Cardiac muscle cell (in vitro differentiated cells and primary cell): Measurements from ENCODE around the gene ANKRD44. TPM values are rescaled to one million over a fixed set of nuclear protein-coding genes. Genes with fewer than 3 reads are reported as not detected.

ENCODE experiments used
- DNase-seq, 2 donors: peaks; one replicate each; pipeline versions ENCODE4 v3.0.0 to v3.0.0-alpha.2; 2010 to 2017; ENCODE audit warnings: low read depth in 1 of 2, low spot score in 1 of 2
- H3K27ac ChIP-seq: fragments of 200-600 bp; sonication (generic); 2 replicates; pipeline ENCODE4 v1.5.1; 2016
- H3K27me3 ChIP-seq: fragments of 200-600 bp; sonication (generic); 2 replicates; pipeline ENCODE4 v1.6.0; 2016; ENCODE audit warnings: control low read depth
- H3K36me3 ChIP-seq: fragments of 200-600 bp; sonication (generic); 2 replicates; pipeline ENCODE4 v1.5.1; 2016; ENCODE audit warnings: control low read depth
- H3K4me1 ChIP-seq: fragments of 200-600 bp; sonication (generic); 2 replicates; pipeline ENCODE4 v1.8.1; 2017; ENCODE audit warnings: low read depth, mild to moderate bottlenecking, mixed run types
- H3K4me3 ChIP-seq: fragments of 200-600 bp; sonication (generic); 2 replicates; pipeline ENCODE4 v1.5.1; 2016; ENCODE audit warnings: mild to moderate bottlenecking
- H3K9me3 ChIP-seq: fragments of 200-600 bp; sonication (generic); 2 replicates; pipeline ENCODE4 v1.5.1; 2017; ENCODE audit warnings: low read depth, mild to moderate bottlenecking, control low read depth
- polyA plus RNA-seq: library from polyadenylated mRNA; unstranded; fragments of >200 nt; fragmentation: Nextera tagmentation; extraction: Ambion mirVana; gene quantifications from 2 replicates; pipeline ENCODE4 v1.2.1, GENCODE V29; 2016
- total RNA-seq: library from RNA; depleted of rRNA; stranded (reverse); fragments of >200 nt; gene quantifications from 2 replicates; pipeline ENCODE4 v1.2.3, GENCODE V29; 2016
- TF ChIP-seq, protein P1 (sequence below): IDR thresholded peaks from 2 replicates; pipeline ENCODE4 v1.5.1; 2012; ENCODE audit warnings: low read depth, mild to moderate bottlenecking, low read length

The ANKRD44 gene
- total and polyA plus RNA-seq, 2 experiments from 2014 or later: 4.0 to 5.0 TPM

DNA sequence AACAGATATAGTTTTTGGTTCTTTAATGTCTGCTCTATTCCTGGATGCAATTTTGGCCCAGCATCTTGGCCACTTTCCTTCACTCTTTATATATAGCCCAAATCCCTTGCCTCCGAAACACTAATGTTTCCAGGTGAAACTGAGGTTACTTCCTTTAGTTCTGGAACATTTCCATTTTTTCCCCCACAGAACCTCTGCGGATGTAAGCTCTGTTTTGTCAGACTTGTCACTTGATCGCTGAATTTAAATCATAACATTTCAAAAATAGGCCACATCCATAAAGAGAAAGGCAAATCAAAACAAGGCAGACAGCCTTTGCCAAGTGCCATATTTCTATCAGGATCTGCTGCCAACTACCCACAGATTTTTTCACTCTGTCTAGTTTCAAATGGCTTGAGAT, 115.1 kb downstream of the ANKRD44 start:
- H3K27ac ChIP-seq: no peak overlapping the region
- TF ChIP-seq, protein P1, sequence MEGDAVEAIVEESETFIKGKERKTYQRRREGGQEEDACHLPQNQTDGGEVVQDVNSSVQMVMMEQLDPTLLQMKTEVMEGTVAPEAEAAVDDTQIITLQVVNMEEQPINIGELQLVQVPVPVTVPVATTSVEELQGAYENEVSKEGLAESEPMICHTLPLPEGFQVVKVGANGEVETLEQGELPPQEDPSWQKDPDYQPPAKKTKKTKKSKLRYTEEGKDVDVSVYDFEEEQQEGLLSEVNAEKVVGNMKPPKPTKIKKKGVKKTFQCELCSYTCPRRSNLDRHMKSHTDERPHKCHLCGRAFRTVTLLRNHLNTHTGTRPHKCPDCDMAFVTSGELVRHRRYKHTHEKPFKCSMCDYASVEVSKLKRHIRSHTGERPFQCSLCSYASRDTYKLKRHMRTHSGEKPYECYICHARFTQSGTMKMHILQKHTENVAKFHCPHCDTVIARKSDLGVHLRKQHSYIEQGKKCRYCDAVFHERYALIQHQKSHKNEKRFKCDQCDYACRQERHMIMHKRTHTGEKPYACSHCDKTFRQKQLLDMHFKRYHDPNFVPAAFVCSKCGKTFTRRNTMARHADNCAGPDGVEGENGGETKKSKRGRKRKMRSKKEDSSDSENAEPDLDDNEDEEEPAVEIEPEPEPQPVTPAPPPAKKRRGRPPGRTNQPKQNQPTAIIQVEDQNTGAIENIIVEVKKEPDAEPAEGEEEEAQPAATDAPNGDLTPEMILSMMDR: no peak
- H3K36me3 ChIP-seq: no peaks in the 10 kb centered on the region
- H3K4me1 ChIP-seq: peaks cover 4% of the 10 kb centered on the region
- no peaks in the 10 kb centered on the region for H3K27me3 ChIP-seq
- DNase-seq: no peak
- no peaks in the 10 kb centered on the region for H3K9me3 ChIP-seq
- H3K4me3 ChIP-seq: no peak overlapping the region

DNA sequence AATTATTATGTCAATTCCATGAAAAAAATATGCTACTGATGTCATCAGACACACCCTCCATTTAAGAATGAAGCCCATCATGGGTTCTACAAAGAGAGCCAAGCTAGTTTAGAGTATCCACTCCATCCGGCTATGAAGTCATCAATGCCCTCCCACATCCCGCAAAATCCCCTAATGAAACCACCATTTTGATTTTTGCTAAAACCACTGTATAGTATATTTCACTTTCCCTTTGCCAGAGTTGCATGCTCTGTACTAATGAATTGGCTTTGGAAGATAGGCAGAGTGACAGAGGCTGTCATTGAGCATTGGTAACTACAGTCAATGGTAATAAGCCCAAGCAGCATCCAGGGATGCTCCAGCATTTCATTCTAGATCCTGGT, 118.6 kb downstream of the ANKRD44 start:
- no peaks in the 10 kb centered on the region for H3K36me3 ChIP-seq
- DNase-seq: no peak
- H3K4me1 ChIP-seq: peaks cover 4% of the 10 kb centered on the region
- H3K27ac ChIP-seq: no peak overlapping the region
- TF ChIP-seq, protein P1: no peak
- H3K27me3 ChIP-seq: no peaks in the 10 kb centered on the region
- H3K4me3 ChIP-seq: no peak overlapping the region
- no peaks in the 10 kb centered on the region for H3K9me3 ChIP-seq

DNA sequence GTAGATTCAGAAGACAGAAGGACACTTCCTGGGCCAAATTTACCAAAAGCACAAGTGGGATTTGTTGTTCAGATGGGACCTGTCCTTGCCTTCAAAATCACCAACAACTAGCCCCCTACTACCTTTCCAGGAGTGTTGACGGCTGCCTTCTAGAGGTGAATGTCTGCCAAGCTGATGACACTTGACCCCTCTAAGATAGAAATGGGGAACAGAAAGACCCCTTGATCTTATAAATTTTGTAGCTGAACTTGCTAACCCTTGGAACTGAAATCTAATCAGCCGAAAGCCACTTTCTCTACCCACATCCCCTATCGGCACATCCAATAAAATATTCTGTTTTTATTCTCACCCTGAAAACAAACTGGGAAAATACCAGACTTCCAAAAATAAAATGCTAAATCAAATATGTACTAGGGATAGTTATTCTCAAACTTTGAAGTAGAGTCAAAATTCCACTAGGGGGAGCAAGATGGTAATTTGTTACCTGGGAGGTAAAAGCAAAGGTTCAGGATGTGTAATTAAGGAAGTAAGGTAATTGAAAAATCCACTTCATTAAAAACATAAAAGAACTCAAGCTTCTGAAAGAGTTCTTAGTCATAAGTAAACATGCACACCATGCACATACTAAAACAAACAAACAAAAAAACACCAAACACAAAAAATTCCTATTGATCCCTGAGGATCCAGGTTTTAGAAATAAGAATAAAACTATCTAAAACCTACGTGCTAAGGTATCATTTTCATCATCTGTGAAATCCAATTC, 119.2 kb downstream of the ANKRD44 start:
- Histone ChIP-seq H3K4me1 (peaks cover 4% of the 10 kb centered on the region), H3K4me3 (no peak overlapping the region), H3K9me3 (no peaks in the 10 kb centered on the region), H3K27me3 (no peaks in the 10 kb centered on the region), H3K36me3 (no peaks in the 10 kb centered on the region), H3K27ac (no peak overlapping the region)
- TF ChIP-seq, protein P1: peak; percentile 63
- peak; percentile 58 to 62 for DNase-seq

DNA sequence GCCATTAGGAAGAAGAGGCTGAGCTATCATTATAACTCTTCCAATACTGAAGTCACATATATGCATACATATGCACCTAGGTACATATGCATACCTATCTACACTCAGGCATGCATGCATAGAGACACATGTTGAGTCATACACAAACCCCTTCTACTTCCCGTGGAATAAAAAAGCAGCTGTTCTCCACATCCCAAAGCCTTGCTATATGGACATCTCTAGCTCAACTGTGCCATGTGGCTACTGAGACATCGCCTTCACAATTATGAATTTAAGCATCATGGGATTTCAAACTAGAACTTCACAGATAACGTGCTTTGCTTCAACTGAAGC, 120.5 kb downstream of the ANKRD44 start:
- no peak overlapping the region for H3K27ac ChIP-seq
- DNase-seq: no peak
- no peaks in the 10 kb centered on the region for H3K36me3 ChIP-seq
- TF ChIP-seq, protein P1: no peak
- no peaks in the 10 kb centered on the region for H3K27me3 ChIP-seq
- H3K4me3 ChIP-seq: no peak overlapping the region
- H3K9me3 ChIP-seq: no peaks in the 10 kb centered on the region
- H3K4me1 ChIP-seq: peaks cover 4% of the 10 kb centered on the region

DNA sequence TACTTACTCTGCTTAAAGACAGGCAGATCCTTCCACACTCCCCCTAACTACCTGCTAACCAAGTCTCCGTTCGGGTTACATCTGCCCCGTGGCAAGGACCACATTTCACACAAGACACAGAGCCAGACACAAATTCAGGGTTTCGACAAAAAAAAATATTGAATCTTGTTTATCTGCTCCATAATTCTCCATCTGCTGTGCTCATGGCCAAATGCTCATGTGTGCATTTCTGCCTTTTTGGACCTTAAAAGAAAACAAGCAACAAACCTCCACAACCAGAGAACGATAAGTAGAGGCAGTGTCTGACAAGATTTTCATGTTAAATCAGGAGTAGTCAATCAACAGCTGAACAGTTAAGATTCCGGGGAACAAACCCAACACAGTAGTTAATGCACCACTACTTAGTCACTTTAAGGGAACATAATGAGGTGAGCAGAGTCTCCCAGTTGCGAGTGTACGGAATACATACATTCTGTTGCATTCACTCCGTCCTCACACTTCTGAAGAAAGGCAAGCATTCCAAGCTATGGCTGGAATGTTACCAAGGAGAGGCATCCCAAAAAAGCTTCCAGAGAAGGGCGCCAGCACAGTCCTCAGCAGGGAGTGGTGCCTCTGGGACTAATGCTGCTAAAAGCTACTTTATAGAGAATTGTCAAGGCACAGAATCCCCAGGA, 121.0 kb downstream of the ANKRD44 start:
- H3K9me3 ChIP-seq: no peaks in the 10 kb centered on the region
- H3K4me1 ChIP-seq: peaks cover 4% of the 10 kb centered on the region
- no peaks in the 10 kb centered on the region for H3K36me3 ChIP-seq
- no peak for DNase-seq
- H3K4me3 ChIP-seq: no peak overlapping the region
- TF ChIP-seq, protein P1: no peak
- no peak overlapping the region for H3K27ac ChIP-seq
- no peaks in the 10 kb centered on the region for H3K27me3 ChIP-seq
